ENCODE measurements around the gene PATE1. TPM values are rescaled to one million over a fixed set of nuclear protein-coding genes. Genes with fewer than 3 reads are reported as not detected.
"Not testable (repeated sequence)": the region's sequence is repeated elsewhere in the genome, so short reads cannot be mapped to it uniquely, and the experiment has no call there.

Gene PATE1
- not detected in 2 replicates for polyA plus RNA-seq (2014; cell fraction: cytosol; rRNA removed)
- polyA plus RNA-seq (2014; cell fraction: nucleus; rRNA removed): not detected in 2 replicates

GRCh38 chr11:125745979-125746378 is at the start of gene PATE1:
TSS of gene PATE1 (plus strand) at chr11:125746279. CDS start at chr11:125746305, 26 bp downstream.
- no peak for DNase-seq (ENCODE audit: low spot score)

DNA sequence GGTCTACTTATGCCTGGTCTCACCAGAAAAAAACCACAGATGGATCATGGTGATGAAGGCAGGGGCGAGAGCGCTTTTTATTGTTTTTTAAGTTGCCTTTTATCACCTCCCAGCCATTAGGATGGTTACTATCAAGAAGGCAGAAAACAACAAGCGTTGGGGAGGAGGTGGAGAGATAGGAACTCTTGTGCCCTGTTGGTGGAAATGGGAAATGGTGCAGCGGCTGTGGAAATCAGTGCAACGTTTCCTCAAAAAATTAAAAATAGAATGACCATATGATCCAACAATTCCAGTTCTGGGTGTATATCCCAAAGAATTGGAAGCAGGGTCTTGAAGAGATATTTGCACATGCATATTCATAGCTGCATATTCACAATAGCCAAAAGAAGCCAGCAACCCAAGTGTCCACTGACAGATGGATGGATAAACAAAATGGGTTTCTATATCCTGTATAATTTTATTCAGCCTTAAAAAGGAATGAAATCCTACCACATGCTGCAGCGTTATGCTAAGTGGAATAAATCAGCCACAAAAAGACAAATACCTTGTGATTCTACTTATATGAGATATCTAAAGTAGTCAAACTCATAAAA is 45.0 kb upstream of the PATE1 start:
- DNase-seq (ENCODE audit: low spot score): no peak

DNA sequence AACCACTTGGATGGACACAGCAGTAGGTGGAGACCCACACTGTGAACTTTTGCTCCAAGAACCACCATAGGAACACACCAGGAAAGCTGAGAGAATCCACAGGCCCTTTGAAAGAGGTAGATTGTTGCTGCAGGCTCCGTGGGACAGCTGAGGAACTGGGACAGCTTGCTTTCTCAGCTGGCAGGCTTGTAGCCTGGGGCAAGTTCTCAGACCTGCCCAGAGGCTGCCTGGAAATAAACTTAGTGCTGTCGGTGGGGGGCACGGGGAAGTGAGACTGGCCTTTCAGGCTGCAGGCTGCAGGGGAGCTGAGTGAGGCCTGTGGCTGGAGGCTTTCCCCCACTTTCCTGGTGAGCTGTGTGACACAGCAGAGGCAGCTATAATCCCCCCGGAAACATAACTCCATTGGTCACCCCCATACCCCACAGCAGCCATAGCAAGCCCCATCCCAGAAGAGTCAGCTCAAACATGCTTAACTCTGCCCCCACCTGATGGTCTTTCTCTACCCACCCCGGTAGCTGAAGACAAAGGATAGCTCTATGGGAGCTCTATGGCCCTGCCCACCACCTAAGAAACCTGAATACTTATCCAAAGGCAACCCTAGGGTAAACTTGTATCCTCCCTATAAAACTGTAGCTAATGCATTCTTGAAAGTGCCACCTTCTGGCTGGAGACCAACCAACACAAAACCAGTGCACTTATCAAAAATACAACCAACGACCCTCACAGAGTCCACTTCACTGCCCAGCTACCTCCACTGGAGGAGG is 44.0 kb upstream of the PATE1 start:
- no peak for DNase-seq (ENCODE audit: low spot score)

DNA sequence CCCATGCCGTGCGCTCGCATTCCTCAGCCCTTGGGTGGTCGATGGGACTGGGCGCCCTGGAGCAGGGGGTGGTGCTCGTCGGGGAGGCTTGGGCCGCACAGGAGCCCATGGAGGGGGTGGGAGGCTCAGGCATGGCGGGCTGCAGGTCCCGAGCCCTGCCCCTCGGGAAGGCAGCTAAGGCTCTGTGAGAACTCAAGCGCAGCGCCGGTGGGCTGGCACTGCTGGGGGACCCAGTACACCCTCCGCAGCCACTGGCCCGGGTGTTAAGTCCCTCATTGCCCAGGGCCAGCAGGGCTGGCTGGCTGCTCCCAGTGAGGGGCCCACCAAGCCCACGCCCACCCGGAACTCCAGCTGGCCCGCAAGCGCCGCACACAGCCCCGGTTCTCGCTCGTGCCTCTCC is 41.4 kb upstream of the PATE1 start:
- DNase-seq (ENCODE audit: low spot score): not testable (repeated sequence)

DNA sequence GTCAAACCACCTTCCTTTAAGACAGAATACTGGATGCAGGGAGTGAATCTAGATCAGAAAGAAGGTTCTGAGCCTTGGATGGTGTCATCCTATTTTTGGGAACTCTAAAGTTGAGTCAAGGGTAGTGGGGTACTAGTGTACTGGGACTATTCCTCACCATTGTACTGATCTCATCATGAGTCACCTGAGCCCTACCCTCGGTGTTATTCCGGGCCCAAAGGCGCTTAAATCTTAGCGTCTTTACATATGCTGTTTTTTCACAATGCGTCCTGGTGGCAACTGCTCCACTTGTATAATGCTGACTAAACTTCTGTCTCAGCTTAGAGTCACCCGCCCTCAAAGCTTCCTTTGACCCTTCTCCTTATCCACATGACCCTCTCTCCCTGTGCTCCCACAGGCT is 25.3 kb upstream of the PATE1 start:
- DNase-seq (ENCODE audit: low spot score): no peak

DNA sequence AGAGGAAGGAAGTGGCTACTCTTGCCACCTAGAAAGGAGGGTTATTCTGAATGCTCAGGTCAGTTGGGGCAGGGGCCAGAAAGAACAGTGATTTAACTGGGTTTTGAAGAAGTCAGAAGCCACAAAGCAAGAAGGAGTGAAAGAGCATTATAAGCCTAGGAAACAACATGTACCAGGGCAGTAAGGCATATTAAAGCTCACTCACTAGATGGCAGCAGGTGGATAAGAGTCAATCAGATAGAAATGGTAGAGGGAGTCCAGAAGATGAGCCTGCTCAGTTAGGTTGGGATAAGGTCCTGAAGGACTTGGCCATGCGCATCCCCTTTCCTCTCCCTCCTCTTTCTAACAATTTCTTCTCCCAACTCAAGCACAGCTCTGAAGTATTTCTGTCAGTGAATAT is 22.0 kb upstream of the PATE1 start:
- no peak for DNase-seq (ENCODE audit: low spot score)

DNA sequence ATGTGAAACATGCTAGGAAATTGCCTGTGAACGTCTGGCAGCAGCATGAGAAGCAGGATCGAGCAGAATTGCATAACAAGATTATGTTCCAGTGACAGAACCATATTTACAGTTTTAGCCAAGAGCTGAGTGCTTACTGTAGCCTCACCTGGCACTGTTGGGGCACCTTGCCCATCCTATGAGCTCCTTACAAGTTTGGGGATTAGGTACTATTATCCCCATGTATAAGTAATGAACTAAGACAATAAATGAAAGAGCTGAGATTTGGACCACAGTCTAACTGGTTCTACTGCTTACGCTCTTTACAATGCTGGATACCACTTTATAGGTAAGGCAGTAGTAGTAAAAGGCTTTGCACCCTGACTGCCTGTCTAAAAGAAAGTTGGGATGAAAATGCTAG is 17.1 kb upstream of the PATE1 start:
- DNase-seq (ENCODE audit: low spot score): no peak

GRCh38 chr11:125740617-125741016 is 5.5 kb upstream of the PATE1 start:
- DNase-seq (ENCODE audit: low spot score): no peak

DNA sequence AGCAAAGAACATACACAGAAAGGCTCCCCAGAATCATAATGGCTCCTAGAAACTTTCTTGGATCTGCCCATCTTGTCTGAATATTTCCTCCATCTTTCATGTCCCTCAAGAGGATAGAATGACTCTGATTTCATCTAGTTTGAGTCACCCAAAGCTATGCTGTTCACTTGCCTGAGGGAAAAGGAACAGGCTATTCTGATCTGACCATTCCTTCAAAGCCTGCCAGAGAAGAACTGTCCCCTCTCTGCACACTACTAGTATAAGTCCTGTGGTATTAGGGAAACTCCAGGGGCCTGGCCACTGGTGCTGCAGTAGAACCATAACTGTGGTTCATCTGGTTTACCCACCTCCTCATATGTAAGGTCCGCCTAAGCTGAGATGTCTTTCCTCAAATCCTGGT is 2.4 kb upstream of the PATE1 start:
- no peak for DNase-seq (ENCODE audit: low spot score)

GRCh38 chr11:125750629-125751028 is 4.5 kb downstream of the PATE1 start:
- DNase-seq (ENCODE audit: low spot score): no peak

- no peak for DNase-seq (ENCODE audit: low spot score)
Measured at GRCh38 chr11:125756050-125756449, 10.0 kb downstream of the PATE1 start.

- DNase-seq (ENCODE audit: low spot score): no peak
Measured at GRCh38 chr11:125762445-125762844, 16.4 kb downstream of the PATE1 start.

GRCh38 chr11:125763483-125763882 is 17.4 kb downstream of the PATE1 start:
- no peak for DNase-seq (ENCODE audit: low spot score)

DNA sequence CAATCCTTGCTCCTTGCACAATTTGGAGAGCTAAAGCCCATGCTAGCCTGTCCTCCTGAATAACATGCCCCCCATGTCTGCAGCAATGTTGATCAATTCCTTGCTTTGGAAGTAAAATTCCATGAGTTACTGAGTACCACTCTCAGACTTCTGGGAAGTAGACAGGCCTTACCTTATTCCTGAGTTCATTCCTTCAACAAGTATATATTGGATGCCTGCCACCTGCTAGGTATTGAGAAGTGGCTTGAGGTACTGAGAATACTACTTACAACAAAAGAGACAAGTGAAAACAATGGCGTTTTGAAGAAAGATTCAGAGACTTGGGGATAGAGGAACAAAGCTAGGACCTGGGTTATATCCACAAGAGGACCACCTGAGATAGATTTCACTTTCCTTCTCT is 20.2 kb downstream of the PATE1 start:
- no peak for DNase-seq (ENCODE audit: low spot score)

DNA sequence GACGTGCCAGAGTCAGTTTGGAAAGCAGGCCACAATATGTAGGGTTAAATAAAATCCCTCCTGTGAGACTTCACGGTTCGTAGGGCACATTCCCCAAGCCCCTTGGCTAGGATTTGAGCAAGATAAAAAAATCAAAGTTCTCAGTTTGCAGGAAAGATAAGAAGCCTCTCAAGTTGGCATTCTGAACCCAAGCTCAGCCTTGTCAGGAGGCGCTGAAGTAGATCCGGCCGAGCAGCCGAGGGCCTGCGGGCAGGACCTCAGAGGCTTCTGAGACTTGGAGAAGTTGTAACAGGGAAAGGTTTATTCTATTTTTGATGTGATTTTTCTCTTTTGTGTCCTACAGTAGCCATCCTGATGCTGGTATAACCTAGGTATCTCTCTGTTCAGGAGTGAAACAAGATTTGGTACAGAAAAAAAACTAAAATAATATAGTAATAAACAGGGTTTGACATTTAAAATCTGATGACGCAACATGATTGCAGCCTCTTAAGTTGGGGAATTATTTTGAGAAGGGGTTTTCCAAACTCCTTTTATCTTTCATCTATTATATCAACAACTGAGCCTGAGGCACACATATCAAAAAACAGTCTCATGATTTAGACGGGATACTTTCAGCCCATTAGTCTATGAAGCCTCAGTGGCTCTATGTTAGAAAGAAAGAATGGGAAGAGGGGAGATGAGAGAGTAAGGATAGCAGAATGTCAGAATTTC is 22.4 kb downstream of the PATE1 start:
- no peak for DNase-seq (ENCODE audit: low spot score)

DNA sequence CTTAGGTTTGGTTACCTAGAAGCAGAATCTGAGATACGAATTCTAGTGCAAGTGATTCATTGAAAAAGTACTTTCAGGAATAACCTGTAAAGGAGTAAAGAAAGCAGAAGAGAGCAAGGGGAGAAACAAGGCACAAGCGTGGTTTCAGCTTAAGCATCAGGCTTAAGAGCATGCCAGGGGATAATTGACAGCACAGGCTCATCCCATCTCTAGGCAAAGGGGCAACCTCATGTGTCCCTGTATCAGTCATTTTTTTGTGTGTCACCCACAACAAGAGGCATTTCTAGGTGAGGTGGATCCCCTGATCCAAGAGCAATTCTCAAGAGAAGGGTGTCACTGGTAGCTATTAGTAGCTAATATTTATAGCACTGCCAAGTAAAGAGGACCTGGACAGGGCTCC is 24.5 kb downstream of the PATE1 start:
- DNase-seq (ENCODE audit: low spot score): no peak

DNA sequence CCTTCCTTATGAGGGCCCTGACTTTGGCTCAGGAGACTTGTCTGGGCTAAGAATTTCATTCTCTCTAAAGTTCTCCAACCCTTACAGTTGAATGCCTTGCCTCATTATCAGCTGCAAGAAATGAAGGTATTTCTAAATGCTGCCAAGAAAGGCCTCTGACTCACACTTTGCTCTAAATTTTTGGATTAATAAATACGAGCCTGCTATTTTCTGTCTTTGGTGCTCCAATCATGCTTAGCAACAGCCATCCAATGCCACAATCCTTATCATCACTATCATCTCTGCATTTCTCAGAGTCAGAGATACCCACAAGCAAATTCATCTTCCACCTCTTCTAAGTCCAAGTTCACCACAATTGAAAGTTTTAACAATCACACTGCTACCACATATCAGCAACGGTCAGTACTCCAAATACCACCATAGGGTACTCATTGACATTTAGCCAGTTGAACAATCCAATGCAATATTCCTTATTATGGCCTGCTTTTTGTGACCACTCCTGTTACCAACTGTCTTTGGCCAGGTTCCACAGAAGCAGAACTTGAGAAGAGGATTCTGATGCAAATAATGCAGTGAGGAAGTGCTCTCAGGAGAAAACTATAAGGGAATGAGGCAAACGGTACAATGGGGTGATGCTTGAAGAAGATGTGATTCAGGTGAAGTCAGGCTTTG is 26.9 kb downstream of the PATE1 start:
- no peak for DNase-seq (ENCODE audit: low spot score)

DNA sequence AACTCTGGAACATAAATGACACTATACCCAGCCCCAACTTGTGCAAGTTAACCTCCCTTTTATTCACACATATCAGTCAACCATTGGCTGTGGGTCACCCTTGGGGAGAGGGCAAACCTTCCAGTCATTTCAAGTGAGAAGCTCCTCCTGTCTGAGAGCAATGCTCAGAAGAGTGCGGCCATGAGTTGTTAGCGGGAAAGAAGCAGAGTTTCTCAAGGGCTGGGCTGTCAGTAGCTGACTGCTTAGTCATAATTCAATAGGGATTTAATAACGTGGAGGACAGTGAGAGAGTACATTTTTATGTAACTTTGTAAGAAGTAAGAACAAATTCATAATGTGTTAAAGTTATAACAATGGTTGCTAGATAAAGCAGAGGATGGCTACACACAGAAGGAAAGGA is 27.4 kb downstream of the PATE1 start:
- DNase-seq (ENCODE audit: low spot score): no peak

GRCh38 chr11:125777309-125777708 is 31.2 kb downstream of the PATE1 start:
- DNase-seq (ENCODE audit: low spot score): no peak

DNA sequence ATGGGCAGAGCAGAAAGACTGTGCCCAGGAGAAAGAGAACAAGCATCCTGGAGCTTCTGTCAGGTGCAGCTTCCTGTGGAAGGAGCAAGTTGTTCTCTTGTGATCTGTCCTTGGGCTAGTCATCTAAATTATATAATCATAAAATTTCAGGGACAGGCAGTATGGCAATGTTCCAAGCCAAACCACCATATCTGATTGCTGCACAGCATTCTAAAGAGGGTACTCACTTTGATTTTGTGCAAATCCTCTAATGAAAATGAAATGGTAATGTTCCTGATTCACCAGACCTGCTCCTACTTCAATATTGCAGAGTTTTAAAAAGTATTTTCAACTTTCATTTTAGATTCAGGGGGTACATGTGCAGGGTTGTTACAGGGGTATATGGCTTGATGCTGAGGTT is 32.6 kb downstream of the PATE1 start, which contains the start of gene PATE2:
Gene PATE2, minus strand, starts transcription at position 101 of the 400 bp plus-strand sequence. Its CDS starts 55 bp downstream, at position 46.
- DNase-seq (ENCODE audit: low spot score): no peak

GRCh38 chr11:125784678-125785077 is 38.6 kb downstream of the PATE1 start:
- DNase-seq (ENCODE audit: low spot score): no peak

DNA sequence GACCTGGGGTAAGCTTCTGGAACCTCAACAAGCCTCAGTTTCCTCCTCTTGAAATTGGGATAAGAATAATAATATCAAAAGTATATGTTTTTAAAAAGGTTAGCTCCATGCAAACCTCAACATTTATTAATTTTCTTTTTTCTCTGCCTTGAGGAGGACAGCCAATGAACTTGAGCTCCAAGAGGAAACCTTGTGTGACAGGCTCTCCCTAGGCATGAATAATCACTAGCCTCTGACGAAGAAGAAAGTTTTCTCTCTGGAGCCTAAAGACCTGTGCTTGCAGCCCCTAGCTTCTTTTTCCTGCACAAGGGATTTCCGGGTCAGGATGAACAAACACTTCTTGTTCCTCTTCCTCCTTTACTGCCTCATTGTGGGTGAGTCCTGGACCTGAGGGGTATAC is 41.7 kb downstream of the PATE1 start, which contains the start of gene PATE3:
Gene PATE3, plus strand, starts transcription at position 301 of the 400 bp plus-strand sequence. Its CDS starts 25 bp downstream, at position 326.
- DNase-seq (ENCODE audit: low spot score): no peak

Data from SK-N-DZ (cell line).